Fibroblast of the conjunctiva (primary cell): ENCODE measurements around the gene ABHD6.
"Not testable (repeated sequence)": the region's sequence is repeated elsewhere in the genome, so short reads cannot be mapped to it uniquely, and the experiment has no call there.

Experiments used
- DNase-seq: peaks from one replicate; pipeline ENCODE4 v3.0.0-alpha.2; 2010; ENCODE audit warnings: low read depth

Gene ABHD6, protein sequence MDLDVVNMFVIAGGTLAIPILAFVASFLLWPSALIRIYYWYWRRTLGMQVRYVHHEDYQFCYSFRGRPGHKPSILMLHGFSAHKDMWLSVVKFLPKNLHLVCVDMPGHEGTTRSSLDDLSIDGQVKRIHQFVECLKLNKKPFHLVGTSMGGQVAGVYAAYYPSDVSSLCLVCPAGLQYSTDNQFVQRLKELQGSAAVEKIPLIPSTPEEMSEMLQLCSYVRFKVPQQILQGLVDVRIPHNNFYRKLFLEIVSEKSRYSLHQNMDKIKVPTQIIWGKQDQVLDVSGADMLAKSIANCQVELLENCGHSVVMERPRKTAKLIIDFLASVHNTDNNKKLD

DNA sequence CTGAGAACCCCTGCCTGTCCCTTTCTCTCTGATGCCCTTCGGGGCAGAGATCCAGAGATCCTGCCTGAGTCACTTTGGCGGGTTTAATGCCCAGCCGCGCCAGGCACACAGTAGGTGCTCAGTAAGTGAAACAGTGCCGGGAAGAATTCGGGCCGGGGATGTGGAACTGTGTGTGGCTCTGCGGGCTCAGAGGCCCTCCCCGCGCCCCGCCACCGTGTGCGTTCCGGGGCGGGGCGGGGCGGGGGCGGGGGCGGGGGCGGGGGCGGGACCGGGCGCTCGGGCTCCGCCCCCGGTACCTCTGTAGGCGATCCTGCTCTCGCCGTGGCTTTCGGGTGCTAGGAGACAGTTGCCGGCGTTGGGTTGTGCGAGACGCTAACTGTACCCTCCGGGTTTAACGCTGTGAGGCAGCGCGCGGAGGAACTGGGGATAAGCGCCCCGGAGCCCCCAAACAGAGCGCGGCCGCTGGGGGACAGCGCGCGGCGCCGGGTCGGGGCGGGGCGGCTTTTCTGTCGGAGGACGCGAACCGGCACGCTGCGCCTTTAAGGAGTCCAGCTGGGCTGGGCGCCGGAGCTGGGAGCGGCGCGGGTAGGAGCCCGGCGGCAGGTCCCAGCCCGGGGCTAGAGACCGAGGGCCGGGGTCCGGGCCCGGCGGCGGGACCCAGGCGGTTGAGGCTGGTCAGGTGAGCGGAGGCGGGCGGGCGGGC is at the start of gene ABHD6:
Gene ABHD6, plus strand, starts transcription at position 555 of the 703 bp plus-strand sequence. CDS start 18,795 bp downstream, outside the sequence.
- no peak for DNase-seq

DNA sequence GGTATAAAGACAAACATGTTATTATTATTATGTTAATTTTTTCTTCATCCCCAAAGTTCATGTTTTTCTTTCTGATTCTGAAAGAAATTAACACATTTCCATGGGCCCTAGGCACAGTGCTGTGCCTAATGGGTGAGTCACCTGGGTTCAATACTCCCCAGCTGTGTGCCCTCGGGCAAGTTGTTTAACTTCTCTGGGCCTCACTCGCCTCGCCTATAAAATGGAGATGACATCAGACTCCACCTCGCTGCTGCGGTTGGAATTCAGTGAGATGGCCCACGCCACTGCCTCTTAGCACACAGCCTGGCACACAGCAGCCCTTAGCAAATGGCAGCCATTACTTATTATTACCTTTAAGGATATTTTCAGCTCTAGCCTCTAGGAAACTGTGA is 49.4 kb upstream of the ABHD6 start:
- DNase-seq = no peak

DNA sequence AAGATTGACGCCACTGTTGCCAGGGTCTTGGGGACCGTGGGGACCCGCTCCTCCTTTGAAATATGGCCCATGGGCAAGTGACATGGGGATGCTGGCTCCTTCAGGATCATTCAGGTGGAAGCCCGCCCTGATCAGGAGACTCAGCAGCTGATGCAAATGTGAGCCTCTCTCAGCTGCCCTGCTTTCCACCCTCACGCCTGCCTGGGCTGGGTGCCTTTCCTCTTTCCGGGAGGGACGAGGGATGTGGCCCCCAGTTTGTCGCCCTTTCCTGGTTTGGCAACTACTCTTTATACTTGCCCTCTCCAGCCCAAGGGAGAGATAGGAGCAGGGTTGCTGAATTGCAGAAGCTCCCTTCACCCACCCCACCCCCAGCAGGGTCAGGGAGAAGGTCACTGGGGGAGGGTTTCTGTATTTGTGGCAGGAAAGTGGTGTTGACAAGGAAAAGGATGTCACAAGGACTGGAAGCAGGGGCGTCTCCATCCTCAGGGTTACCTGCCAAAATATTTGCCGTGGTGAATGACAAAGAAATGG is 48.6 kb upstream of the ABHD6 start:
- no peak for DNase-seq

DNA sequence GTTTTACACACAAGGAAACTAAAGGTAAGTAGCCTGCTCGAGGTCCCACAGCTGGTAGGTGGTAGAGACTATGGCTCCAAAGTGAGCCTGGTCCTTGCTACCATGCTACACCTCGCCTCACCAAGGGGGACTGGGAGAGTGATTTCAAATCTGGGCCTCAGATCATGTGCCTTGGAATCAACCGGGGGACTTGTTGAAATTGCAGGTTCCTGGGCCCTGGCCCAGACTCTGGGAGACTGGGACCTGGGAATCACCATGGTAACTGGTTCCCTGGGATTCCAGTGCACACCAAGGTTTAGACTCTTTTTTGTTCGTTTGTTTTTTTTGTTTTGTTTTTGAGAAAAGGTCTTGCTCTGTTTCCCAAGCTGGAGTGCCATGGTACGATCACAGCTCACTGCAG is 47.9 kb upstream of the ABHD6 start:
- DNase-seq = no peak

DNA sequence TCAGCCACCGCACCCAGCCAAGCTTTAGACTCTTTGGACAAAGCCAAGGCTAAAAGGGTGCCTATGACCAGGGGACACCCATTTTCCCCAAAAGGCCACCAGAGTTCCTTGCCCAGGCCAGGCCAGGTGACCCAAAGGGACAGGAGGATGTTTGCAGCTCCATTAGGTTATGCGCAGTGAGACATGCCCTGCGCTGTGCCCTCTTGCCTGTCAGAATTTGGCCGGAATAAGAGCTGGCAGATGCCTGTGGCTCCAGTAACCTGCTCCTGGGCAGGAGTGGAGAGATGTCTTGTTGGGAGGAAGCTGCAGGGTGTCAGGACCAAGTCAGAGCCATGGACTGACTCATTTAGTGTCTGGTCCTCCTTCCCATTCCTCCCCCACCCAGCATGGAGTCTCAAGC is 47.3 kb upstream of the ABHD6 start:
- no peak for DNase-seq

DNA sequence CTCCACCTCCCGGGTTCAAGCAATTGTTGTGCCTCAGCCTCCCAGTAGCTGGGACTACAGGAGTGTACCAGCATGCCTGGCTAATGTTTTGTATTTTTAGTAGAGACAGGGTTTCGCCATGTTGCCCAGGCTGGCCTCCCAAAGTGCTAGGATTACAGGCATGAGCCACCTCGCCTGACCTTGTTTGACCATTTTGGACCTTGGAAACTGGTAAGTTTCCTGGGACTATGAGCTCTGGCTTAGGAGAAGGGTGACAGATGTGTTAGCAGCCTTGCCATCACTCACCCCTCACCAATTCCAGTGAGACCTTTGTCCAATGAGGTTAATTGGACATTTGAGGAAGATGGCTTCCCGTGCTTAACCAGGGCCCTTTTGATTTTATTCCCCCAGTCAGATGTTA is 46.7 kb upstream of the ABHD6 start:
- DNase-seq = no peak

DNA sequence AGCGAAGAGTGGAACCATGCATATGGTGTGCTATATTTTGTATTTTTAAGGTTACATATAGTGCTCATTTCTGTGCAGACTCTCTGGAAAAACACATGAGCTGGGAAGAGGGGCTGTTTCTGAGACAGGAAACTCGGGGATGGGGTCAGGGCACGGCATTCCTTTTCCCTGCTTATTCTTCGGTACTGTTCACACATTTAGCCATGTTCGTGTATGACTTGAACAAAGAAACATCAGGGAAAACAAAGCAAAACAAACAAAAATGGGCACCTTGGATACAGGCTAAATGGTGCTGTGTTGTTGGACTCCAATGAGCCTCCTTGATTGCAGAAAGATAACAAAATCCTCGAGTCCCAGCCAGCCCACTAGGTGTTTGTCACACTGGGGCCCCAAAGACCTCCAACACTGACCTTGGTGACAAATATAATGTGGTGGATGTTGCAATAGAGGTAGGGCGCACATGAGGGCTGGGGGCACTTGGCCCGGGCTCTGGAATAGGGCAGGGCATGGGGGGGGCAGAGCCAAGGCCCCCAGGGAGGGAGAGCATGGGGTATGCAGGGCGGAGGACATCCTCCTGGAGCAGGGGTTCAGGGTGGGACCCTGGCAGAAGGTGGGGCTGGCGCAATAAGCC is 46.1 kb upstream of the ABHD6 start:
- no peak for DNase-seq

DNA sequence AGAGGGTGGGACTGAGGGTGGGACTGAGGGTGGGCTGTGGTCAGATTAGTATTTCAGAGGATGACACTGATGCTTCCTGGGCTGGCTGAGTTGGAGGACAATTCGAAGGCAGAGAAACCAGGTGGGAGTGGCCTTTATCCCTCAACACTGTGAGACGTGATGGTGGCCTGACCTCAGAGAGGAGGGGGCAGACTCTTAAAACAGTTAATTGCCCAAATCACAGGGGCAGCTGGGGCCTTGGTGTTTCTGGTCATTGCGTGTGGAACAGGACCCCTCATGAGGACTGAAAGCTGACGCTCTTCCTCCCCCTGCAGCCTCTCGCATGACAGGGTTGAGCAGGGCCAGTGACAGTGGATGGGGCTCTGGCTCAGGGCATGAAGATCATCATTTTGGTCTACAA is 45.5 kb upstream of the ABHD6 start:
- DNase-seq = no peak

DNA sequence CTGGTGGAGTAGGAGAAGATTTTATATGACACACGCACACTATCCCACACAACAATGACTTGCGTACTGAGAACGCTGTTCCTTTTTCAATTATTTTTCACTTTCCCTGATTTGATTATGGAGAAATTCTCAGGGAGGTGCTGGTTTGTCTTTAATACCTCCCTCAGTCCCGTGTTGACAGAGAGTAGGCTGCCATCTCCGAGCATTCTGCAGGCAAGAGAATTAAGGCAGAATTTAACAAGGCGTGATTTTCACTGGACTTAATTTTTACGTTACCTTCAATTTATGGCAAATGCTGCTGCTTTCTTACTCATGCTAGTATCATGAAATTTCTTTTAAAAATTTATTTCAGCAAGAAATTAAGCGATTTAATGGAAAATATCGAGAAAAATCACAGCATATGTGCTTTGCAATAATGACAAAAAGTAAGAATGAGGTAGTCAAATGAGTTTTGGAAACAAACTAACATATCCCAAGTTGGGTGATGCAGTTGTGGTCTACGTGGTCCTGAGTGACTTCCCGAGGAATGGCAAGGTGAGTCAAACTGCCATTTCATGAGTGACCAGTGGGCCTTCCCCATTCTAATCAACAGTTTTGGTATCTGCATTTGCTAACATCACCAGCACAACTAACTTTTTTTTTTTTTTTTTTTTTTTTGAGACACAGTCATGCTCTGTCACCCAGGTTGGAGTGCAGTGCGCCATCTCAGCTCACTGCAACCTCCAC is 43.7 kb upstream of the ABHD6 start:
- no peak for DNase-seq

DNA sequence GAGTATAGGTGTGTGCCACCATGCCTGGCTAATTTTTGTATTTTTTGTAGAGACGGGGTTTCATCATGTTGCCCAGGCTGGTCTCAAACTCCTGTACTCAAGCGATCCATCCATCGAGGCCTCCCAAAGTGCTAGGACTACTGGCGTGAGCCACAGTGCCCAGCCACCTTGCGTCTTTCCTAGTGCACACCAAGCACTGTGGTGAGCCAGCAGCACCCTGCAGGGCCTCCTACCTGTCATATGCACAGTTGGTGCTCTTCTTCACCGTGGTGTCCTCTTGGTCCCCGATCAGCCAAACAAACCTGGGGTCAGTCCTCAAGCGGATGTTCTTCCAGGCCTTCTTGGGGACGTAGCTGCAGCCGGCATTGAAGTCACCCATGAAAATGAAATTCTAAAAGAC is 40.0 kb upstream of the ABHD6 start:
- no peak for DNase-seq

DNA sequence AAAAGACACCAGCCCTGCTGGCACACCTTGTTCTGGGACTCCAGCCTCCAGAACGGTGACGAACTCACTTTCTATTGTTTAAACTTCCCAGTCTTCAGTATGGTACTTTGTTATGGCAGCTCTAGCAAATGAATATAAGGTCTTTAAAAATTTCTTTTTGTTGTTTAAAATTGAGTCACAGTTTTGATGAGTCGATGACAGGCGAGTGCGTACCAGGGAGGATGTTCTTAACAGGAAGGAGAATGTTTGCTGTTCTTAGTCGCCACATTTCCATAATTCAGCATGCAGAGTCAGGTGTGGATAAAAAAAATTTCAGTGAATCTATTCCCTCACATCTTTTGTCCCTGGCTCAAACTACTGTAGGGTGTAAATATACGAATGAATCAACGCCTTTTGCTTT is 39.2 kb upstream of the ABHD6 start:
- no peak for DNase-seq

DNA sequence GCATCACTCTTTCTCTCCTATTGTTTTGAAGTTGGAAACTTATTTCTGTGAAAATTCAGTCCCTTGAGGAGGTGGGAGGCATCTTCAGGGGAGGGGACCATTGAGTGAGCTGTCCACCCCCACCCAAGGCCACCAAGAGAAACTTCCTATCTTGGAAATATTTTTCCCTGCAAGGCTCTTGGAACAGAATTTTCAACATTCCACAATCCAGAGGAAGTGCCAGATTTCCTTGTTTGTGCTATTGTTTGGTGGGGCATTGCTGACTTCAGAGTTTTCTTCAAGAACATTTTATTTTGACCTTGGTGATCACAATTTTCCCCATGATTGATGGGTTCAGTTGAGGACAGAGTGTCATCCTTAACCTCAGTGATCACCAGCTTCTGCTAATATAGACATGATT is 38.8 kb upstream of the ABHD6 start:
- no peak for DNase-seq

DNA sequence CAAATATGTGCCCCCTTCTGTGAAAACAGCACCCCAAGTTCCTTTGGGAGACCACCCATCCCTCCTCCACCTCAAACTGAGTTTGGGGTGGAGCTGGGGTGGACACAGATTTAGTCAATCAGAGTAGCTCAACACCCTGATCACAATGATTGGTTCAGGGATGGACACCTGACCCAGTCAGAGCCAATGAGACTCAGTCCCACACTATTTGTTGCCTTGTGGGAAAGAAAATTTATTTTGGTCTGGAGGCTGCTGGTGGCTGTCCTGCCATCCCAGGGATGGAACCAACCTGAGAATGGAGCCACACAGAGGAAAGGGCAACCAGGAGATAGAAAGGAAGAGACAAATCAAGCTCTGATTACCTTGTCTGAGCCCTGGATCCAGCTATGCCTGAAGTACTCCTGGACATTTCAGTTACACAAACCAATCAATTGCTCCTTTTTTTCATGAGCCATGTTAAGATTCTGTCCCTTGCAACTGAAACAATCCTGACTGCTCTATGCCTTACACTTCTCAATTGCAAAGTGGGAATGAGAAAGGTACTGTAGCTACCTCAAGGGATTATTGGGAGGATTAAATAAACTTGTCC is 37.4 kb upstream of the ABHD6 start:
- no peak for DNase-seq

DNA sequence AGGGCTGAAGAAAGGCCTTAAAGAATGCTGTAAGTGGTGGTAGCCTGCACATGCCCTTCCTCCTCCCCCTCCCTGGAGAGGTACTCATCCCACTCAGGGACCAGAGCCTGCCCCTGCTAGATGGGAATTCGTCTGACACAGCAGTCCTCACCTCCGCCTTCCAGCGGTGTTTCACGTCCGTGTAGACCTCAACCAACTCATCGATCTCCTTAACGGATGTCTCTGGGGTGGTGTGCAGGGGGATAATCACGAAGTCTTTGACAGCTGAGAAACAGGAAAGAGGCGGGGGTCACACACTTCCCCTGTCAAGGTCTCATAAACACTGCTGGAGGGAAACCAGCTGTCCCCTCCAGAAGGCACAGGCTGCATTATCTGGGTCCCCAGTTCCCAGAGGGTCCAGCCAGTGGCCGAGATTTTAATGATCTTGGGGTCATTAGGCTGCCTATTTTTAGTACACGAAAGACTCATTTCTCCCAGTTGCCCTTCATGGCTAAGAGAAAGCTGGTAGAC is 36.7 kb upstream of the ABHD6 start:
- DNase-seq = no peak

DNA sequence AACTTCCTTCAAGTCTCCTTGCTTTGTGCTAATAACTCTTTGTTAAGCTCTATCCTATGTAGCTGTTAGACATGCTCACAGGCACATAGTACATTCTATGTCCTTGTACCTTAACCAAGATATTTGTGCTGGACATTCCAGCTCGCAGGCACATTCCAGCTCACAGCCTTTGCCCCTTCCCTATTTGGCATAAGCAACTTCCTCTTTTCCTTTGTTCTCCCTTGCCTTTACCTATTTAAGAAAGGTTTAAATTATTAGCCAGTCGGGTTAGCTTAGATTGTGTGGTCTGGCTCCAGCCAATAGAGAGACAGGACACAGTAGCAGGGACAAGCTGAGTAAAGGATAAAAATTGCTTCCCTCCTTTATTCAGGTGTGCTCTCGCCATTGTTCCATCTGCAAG is 36.1 kb upstream of the ABHD6 start:
- not testable (repeated sequence) for DNase-seq

DNA sequence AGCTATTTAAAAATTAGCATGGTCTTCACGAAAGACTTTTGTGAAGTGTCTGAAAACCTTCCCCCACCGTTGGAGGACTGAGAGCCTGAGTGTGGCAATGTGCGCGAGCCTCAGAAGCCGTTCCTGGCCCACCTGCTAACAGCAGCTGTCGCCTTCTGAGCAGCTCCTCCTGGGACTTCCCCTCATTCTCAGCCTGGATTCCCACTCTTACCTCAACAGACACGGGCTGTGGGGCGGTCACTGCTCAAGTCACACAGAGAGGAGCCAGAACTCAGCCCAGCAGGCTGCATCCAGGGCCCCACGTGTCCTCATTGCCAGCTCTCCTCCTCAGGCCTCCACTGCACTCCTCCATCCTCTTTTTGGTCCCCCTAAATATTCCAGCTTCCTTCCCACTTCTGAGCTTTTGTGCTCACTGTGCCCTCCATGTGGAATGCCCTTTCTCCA is 34.7 kb upstream of the ABHD6 start:
- DNase-seq = no peak

DNA sequence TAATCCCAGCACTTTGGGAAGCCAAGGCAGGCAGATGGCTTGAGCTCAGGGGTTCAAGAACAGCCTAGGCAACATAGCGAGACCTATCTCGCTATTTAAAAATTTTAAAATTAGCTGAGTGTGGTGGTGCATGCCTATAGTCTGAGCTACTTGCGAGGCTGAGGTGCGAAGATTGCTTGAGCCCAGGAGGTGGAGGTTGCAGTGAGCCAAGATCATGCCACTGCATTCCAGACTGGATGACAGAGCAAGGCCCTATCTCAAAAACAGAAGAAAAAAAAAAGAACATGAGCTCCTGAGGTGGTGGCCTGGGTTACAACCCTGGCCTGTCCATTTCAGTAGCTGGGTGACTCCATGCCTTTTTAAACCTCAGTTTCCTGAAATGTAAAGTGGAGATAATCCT is 34.1 kb upstream of the ABHD6 start:
- DNase-seq = no peak

DNA sequence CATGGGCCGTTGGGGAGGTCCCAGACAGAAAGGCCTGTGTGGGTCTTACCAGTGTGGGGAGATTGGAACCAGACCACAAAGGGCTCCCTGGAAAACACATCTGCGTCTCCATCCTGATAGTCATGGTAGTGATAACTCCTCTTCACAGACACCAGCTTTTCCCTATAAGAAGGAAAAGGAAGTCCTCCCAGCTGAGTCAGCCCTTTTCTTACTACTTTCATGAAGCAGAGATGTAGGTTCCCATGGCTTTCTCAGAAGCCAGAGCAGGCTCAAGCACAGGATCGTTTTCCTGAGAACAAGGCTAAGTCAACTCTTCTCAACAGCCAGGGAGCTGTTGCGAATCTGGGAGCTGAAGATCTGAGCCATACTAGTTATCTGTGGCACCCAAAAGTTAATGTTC is 32.9 kb upstream of the ABHD6 start:
- no peak for DNase-seq

DNA sequence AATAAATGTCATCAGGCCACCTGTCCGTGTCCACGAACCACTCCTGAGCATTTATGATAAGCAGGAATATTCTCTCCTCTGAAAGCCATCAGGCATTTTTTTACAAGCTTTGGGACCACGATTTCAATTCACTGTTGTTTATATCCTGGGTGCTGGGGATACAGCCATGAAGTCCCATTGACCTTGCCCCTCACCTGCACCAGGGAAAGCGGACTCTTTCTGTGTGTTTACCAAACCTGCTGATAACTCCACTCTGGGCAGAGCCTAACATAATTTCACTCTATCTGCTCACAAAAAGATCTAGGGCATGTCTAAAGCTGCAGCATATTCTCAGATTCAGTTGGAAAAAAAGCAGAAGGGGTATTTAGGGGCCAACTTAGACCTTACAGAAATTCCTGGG is 31.6 kb upstream of the ABHD6 start:
- no peak for DNase-seq

DNA sequence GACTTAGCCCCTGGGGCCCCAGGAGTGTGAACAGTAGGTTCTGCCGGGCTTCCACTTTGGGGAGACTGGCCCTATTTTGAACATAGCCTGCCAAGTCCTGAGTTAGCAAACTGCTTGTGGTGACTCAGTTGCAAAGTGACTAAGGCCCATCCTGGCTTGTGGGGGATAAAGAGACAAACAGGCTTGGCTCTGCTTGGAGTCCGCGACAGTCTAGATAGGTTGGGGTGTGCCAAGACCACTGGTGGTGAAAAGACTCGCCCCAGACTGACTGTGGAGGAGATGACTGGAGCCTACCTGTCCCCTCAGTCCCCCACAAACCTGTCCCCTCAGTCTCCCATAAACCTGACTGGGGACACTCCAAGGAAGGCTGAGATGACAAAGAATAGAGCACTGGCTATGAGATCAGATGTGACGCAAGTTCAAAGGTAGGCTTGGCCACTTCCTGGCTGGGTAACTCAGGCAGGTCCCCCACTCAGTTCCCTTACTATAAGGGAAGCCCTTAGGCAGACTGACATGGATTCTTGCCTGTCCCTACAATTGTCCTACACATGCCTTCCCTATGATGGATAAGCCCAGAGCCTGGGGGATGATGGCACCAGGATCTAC is 31.1 kb upstream of the ABHD6 start:
- no peak for DNase-seq

DNA sequence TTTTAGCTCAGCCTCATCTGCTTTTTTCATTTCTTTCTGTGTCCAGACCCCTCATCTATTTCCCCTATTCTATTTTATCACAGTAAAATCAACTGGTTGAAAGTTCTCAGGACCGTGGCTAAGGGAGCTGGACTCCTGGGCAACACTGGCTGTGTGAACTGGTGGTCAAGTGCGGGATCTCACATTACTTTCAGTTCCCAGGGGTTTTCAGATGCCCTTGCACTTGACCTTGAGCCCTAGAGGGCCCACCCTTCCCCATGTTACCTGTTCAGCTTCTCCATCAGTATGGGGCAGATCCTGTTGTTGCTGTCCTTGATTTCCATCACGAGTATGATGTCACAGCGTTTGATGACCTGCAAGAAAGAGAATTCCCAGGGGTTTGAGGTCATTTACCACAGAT is 29.6 kb upstream of the ABHD6 start:
- DNase-seq = no peak
